WTC11 (cell line): ENCODE data around the gene NANOG.
"Not testable (repeated sequence)": the region's sequence is repeated elsewhere in the genome, so short reads cannot be mapped to it uniquely, and the experiment has no call there.

Experiments
- FOXP1 ChIP-seq: sonication (generic); formaldehyde crosslinking; IDR thresholded peaks from 2 replicates; pipeline ENCODE4 v1.8.0; 2022; ENCODE audit warnings: missing genetic modification reagents, mild to moderate bottlenecking, moderate library complexity, borderline replicate concordance
- GABPB1 ChIP-seq: sonication (generic); formaldehyde crosslinking; IDR thresholded peaks from 2 replicates; pipeline ENCODE4 v1.8.1; 2023; ENCODE audit warnings: mild to moderate bottlenecking, missing genetic modification reagents
- NR3C1 ChIP-seq: sonication (generic); formaldehyde crosslinking; conservative IDR thresholded peaks from 2 replicates; pipeline ENCODE4 v1.8.1; 2023; ENCODE audit warnings: low read depth, mild to moderate bottlenecking, missing genetic modification reagents
- RELA ChIP-seq: sonication (generic); formaldehyde crosslinking; IDR thresholded peaks from 2 replicates; pipeline ENCODE4 v1.8.1; 2022; ENCODE audit warnings: missing genetic modification reagents, mild to moderate bottlenecking, borderline replicate concordance
- SMAD4 ChIP-seq: sonication (generic); formaldehyde crosslinking; IDR thresholded peaks from 2 replicates; pipeline ENCODE4 v1.8.0; 2022; ENCODE audit warnings: mild to moderate bottlenecking, missing genetic modification reagents
- TCF7 ChIP-seq: sonication (generic); formaldehyde crosslinking; IDR thresholded peaks from 2 replicates; pipeline ENCODE4 v1.8.0; 2022; ENCODE audit warnings: mild to moderate bottlenecking, low read depth, missing genetic modification reagents, moderate library complexity
- TP53 ChIP-seq: sonication (generic); formaldehyde crosslinking; IDR thresholded peaks from 2 replicates; pipeline ENCODE4 v1.8.1; 2023; ENCODE audit warnings: mild to moderate bottlenecking, missing genetic modification reagents
- ZNF423 ChIP-seq: fragments of 250-450 bp; sonication (Bioruptor Pico); IDR thresholded peaks from 2 replicates; pipeline ENCODE4 v2.1.2; 2022; ENCODE audit warnings: mild to moderate bottlenecking, moderate library complexity
- TF ChIP-seq, protein P1 (sequence below): fragments of 200-600 bp; IDR thresholded peaks from 2 replicates; pipeline ENCODE4 v1.8.0; 2022; ENCODE audit warnings: antibody characterized with exemption
- TF ChIP-seq, protein P2 (sequence below): sonication (generic); formaldehyde crosslinking; IDR thresholded peaks from 2 replicates; pipeline ENCODE4 v1.8.1; 2022; ENCODE audit warnings: low read depth, missing genetic modification reagents, borderline replicate concordance
- TF ChIP-seq, protein P3 (sequence below): sonication (generic); formaldehyde crosslinking; IDR thresholded peaks from 2 replicates; pipeline ENCODE4 v1.8.0; 2022; ENCODE audit warnings: mild to moderate bottlenecking, missing genetic modification reagents
- TF ChIP-seq, protein P4 (sequence below): sonication (generic); formaldehyde crosslinking; IDR thresholded peaks from 2 replicates; pipeline ENCODE4 v1.8.1; 2022; ENCODE audit warnings: mild to moderate bottlenecking, missing genetic modification reagents, moderate library complexity, borderline replicate concordance
- TF ChIP-seq, protein P5 (sequence below): sonication (generic); formaldehyde crosslinking; IDR thresholded peaks from 2 replicates; pipeline ENCODE4 v1.8.0; 2023; ENCODE audit warnings: missing genetic modification reagents, mild to moderate bottlenecking, borderline replicate concordance
- TF ChIP-seq, protein P6 (sequence below): sonication (generic); formaldehyde crosslinking; IDR thresholded peaks from 2 replicates; pipeline ENCODE4 v1.8.1; 2023; ENCODE audit warnings: mild to moderate bottlenecking, missing genetic modification reagents, moderate library complexity

DNA sequence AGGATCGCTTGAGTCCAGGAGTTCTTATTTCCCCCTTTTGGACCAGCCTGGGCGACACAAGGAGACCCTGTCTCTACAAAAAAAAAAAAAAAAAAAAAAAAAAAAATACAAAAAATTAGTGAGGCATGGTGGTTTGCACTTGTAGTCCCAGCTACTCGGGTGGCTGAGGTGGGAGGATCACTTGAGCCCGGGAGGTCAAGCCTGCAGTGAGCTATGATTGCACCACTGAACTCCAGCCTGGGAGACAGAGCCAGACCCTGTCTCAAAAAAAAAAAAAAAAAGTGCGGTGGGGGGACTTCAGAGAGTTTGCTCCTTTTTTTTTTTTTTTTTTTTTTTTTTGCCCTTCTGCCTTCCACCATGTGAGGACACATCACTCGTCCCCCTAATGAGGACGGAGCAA is 50.6 kb downstream of the NANOG start:
- TF ChIP-seq, protein P1, sequence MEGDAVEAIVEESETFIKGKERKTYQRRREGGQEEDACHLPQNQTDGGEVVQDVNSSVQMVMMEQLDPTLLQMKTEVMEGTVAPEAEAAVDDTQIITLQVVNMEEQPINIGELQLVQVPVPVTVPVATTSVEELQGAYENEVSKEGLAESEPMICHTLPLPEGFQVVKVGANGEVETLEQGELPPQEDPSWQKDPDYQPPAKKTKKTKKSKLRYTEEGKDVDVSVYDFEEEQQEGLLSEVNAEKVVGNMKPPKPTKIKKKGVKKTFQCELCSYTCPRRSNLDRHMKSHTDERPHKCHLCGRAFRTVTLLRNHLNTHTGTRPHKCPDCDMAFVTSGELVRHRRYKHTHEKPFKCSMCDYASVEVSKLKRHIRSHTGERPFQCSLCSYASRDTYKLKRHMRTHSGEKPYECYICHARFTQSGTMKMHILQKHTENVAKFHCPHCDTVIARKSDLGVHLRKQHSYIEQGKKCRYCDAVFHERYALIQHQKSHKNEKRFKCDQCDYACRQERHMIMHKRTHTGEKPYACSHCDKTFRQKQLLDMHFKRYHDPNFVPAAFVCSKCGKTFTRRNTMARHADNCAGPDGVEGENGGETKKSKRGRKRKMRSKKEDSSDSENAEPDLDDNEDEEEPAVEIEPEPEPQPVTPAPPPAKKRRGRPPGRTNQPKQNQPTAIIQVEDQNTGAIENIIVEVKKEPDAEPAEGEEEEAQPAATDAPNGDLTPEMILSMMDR, result not testable (repeated sequence)
- not testable (repeated sequence) for TF ChIP-seq GABPB1 (CRISPR knock-in tag); FOXP1 (CRISPR knock-in tag); TCF7 (CRISPR knock-in tag); ZNF423 (CRISPR knock-in tag); RELA (CRISPR knock-in tag); TP53; NR3C1 (CRISPR knock-in tag); SMAD4
- TF ChIP-seq, protein P2, sequence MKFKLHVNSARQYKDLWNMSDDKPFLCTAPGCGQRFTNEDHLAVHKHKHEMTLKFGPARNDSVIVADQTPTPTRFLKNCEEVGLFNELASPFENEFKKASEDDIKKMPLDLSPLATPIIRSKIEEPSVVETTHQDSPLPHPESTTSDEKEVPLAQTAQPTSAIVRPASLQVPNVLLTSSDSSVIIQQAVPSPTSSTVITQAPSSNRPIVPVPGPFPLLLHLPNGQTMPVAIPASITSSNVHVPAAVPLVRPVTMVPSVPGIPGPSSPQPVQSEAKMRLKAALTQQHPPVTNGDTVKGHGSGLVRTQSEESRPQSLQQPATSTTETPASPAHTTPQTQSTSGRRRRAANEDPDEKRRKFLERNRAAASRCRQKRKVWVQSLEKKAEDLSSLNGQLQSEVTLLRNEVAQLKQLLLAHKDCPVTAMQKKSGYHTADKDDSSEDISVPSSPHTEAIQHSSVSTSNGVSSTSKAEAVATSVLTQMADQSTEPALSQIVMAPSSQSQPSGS (CRISPR knock-in tag), result not testable (repeated sequence)
- TF ChIP-seq, protein P3, sequence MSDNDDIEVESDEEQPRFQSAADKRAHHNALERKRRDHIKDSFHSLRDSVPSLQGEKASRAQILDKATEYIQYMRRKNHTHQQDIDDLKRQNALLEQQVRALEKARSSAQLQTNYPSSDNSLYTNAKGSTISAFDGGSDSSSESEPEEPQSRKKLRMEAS (CRISPR knock-in tag), result not testable (repeated sequence)
- TF ChIP-seq, protein P4, sequence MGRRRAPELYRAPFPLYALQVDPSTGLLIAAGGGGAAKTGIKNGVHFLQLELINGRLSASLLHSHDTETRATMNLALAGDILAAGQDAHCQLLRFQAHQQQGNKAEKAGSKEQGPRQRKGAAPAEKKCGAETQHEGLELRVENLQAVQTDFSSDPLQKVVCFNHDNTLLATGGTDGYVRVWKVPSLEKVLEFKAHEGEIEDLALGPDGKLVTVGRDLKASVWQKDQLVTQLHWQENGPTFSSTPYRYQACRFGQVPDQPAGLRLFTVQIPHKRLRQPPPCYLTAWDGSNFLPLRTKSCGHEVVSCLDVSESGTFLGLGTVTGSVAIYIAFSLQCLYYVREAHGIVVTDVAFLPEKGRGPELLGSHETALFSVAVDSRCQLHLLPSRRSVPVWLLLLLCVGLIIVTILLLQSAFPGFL (CRISPR knock-in tag), result not testable (repeated sequence)
- TF ChIP-seq, protein P5, sequence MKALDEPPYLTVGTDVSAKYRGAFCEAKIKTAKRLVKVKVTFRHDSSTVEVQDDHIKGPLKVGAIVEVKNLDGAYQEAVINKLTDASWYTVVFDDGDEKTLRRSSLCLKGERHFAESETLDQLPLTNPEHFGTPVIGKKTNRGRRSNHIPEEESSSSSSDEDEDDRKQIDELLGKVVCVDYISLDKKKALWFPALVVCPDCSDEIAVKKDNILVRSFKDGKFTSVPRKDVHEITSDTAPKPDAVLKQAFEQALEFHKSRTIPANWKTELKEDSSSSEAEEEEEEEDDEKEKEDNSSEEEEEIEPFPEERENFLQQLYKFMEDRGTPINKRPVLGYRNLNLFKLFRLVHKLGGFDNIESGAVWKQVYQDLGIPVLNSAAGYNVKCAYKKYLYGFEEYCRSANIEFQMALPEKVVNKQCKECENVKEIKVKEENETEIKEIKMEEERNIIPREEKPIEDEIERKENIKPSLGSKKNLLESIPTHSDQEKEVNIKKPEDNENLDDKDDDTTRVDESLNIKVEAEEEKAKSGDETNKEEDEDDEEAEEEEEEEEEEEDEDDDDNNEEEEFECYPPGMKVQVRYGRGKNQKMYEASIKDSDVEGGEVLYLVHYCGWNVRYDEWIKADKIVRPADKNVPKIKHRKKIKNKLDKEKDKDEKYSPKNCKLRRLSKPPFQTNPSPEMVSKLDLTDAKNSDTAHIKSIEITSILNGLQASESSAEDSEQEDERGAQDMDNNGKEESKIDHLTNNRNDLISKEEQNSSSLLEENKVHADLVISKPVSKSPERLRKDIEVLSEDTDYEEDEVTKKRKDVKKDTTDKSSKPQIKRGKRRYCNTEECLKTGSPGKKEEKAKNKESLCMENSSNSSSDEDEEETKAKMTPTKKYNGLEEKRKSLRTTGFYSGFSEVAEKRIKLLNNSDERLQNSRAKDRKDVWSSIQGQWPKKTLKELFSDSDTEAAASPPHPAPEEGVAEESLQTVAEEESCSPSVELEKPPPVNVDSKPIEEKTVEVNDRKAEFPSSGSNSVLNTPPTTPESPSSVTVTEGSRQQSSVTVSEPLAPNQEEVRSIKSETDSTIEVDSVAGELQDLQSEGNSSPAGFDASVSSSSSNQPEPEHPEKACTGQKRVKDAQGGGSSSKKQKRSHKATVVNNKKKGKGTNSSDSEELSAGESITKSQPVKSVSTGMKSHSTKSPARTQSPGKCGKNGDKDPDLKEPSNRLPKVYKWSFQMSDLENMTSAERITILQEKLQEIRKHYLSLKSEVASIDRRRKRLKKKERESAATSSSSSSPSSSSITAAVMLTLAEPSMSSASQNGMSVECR (CRISPR knock-in tag), result not testable (repeated sequence)
- TF ChIP-seq, protein P6, sequence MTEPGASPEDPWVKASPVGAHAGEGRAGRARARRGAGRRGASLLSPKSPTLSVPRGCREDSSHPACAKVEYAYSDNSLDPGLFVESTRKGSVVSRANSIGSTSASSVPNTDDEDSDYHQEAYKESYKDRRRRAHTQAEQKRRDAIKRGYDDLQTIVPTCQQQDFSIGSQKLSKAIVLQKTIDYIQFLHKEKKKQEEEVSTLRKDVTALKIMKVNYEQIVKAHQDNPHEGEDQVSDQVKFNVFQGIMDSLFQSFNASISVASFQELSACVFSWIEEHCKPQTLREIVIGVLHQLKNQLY, result not testable (repeated sequence)
